Limb (tissue), 2 donors: Measurements from ENCODE around the gene TNFAIP8L3.

Experiments used
- DNase-seq, 2 donors: peaks; one replicate each; pipeline ENCODE4 v3.0.0-alpha.2; 2016; ENCODE audit errors: extremely low spot score in 2 of 2

Gene TNFAIP8L3

DNA sequence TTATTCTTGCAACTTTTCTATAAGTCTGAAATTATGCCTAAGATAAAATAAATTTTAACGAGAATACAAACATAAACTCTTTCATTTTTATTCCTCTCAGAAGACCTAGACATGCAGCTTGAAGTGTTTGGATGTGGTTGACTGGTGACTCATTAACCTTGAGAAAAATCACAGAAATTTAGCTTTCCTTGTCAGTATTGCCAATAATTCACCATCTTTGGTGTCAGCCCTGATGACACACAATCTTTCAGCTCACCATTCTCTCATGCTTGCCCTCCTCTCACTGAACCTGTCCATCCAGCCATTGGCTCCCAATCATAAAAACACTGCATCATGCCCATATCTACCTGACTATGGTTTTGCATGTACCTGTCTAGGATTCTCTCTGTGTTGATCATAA, 22.6 kb upstream of the TNFAIP8L3 start:
- no peak for DNase-seq

DNA sequence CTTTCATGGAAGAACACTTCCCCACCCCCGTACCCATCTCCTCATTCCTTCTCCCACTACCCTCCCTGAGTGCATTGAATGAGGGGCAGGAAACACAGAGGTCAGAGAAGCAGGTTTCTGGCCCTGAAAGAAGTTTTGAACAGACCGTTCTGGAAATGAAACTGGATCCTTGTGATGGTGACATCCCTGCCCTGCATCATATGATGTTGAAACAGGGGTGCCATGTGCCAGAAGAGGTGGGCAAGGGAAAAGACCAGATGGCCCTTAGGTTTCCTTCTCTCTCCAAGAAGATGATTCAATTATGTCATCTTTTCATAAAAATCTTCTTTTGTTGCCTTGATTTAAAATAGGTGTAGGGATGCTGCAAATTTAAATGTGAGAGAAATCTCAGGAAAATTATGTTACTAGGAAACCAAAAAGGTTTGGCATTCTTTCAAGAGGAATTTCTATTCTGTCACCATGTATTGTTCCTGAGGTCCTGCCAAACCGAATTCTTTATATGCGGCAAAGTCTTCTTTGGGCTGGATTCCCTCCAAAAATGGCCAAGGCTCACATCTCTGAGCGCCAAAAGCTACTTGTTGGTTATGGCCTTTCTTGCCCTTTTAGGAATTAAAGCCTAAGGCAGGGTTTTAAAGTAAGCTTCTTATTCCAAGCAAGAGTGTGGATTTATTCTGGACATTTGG, 19.9 kb upstream of the TNFAIP8L3 start:
- no peak for DNase-seq

- no peak for DNase-seq
Measured at GRCh38 chr15:51112078-51112477, 17.4 kb upstream of the TNFAIP8L3 start.

GRCh38 chr15:51111061-51111460, 16.4 kb upstream of the TNFAIP8L3 start:
- DNase-seq, result no peak

- DNase-seq, result no peak
Measured at GRCh38 chr15:51110171-51110570, 15.5 kb upstream of the TNFAIP8L3 start.

GRCh38 chr15:51108933-51109550, 14.3 kb upstream of the TNFAIP8L3 start:
- no peak for DNase-seq

GRCh38 chr15:51107612-51108011, 12.9 kb upstream of the TNFAIP8L3 start:
- no peak for DNase-seq

- no peak for DNase-seq
Measured at GRCh38 chr15:51106481-51106880, 11.8 kb upstream of the TNFAIP8L3 start.

DNA sequence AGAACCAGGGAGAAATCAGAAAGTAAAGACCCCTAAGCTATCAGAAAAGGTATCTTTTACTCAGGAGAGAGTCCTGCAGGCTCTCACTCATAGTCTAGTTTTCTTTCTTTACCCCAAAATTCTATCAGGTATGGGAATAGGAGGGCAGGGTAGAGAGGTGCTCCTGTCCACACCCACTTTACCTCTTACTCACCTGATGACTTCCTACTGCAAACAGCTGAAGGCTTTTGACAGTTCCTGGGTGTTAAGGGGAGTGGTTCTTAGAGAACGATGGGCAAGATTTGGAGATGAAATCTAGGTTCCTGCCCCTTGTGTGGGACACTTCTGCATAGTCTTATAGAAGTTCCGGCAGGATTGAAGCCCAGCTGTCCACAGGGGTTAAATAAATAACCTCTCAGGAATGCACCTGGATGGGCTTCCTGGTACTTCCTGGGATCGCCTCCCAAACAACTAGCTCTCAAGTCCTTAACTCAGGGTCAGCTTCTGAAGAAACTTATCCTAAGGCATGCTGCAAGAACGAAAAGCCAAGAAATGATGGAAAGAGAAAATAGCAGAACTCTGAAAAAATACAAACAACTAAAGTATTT, 10.8 kb upstream of the TNFAIP8L3 start:
- no peak for DNase-seq

GRCh38 chr15:51104512-51104911, 9.8 kb upstream of the TNFAIP8L3 start:
- DNase-seq, result no peak

GRCh38 chr15:51103330-51103729, 8.6 kb upstream of the TNFAIP8L3 start:
- no peak for DNase-seq

GRCh38 chr15:51100785-51101489, 6.2 kb upstream of the TNFAIP8L3 start:
- no peak for DNase-seq

GRCh38 chr15:51099185-51099584, 4.5 kb upstream of the TNFAIP8L3 start:
- DNase-seq, result no peak

DNA sequence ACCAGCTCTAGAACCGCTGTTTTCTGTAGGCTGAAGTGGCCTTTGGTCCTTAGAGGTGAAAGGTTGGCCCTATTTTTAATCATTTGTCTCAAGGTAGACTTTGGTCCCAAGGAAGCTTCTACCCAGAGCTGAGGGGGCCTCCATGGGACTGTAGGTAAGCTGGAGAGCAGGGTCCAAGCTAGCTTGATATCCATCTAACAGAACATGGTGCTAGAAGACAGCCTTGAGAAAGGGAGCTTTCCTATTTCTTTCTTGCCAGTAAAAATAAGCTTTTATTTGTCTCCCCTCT, 3.6 kb upstream of the TNFAIP8L3 start:
- no peak for DNase-seq

DNA sequence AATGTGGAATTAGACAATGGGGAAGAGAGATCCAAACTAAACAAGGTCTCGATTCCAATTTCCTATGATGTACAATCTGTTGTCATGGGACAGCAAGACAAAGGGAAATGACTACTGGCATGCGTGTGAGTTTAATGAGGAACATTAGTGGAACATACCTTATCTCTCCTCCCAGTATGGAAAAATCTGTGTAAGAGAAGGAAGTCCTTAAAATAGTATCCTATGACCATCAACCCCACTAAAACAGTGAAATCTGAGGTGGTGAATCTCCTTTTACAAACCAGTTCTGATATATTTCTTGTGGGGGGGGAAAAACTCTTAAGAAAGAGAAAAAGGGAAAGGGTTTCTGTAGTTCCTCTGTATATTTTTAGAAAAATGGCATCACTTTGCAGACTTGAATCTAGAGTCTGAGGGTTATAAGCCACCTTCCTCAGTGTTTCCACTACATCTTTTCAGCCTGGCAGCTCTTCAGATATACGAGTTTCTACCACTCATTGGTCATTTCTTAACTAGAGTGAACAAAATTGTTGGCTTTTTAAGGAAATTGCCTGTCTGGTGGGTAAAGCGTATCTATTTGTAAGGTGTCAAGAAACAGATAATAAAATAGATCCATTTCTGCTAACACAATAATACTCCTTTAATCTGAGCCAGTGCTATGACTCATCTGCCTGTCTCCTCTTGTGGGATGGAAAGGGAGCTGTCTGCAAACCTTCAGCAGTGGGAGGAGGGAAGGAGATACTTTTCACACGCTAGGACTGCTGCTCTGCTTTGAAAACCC, 3.0 kb upstream of the TNFAIP8L3 start:
- no peak for DNase-seq

DNA sequence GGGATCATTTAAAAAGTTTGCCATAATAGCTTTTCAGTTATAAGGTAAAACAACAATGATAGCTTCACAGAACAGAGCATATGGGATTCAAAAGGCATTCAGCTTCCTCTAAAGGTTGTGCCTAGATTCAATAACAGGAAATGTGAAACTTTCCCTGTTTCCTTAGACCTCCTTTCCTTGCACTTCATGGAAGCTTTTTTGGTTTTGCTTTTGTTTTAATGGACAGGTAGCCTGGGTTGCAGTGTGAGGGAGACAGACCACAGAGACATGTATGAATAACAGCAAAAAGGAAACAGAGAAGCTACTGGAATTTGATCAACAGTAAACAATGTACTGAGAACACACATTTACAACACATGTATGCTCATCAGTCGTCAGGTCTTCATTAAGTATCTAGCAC, 2.3 kb upstream of the TNFAIP8L3 start:
- no peak for DNase-seq

- DNase-seq, result no peak
Measured at GRCh38 chr15:51095681-51096331, 1.1 kb upstream of the TNFAIP8L3 start.

DNA sequence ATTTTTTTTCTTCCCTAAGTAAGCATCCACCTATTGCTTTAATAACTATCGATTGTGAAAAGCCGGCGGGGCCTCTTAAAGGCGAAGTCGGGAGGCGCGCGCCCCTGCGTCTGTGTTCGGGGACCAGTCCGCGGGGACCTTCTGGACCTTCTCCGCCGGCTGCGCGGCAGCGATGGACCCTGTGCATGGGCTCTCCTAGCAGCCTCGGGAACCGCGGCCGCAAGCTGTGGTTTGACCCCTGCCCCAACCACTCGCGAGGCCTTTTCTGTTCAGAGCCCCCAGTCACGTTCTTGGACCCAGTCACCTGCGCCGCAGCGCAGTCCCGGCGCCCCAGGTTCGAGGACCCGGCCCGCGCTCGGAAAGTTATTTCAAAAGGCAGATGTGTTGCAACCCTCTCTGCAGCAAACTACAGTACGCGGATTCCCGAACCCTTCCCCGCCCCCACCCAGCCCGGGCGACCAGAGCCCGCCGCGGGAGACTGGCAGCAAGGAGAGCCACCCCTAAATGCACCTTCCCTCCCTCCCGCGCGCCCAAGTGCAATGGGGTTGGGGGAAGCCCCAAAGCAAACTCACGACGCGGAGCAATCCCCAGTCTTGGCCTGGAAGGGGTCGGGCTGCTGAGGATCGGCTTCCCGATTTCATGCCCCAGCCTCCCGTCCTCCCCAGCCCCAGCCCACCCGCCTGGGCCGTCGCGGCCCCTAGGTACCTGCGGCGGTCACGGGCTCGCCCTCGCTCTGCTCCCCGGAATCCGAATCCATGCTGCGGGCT, 684 bp downstream of the TNFAIP8L3 start:
- DNase-seq, result peak in 1 of 2 donors; percentile 63

GRCh38 chr15:51093488-51093838, 1.2 kb downstream of the TNFAIP8L3 start:
- no peak for DNase-seq

GRCh38 chr15:51092480-51093040, 2.1 kb downstream of the TNFAIP8L3 start:
- DNase-seq, result no peak
